Gastrocnemius medialis (tissue), 4 donors: ENCODE data around the gene CACNA1G. TPM values are rescaled to one million over a fixed set of nuclear protein-coding genes. Genes with fewer than 3 reads are reported as not detected.

Experiments
- ATAC-seq, 2 donors: fragments of 150-250 bp; one replicate each; pipeline ENCODE4 v1.9.1; 2016
- DNase-seq, 2 donors: peaks; one replicate each; pipeline ENCODE4 v3.0.0-alpha.2; 2019
- H3K27ac ChIP-seq, 4 donors: fragments of 200-600 bp; sonication (generic); 1 replicate in 1 of 4; 2 replicates in 3 of 4; pipeline ENCODE4 v1.5.1; 2016 to 2018; ENCODE audit warnings: mild to moderate bottlenecking in 2 of 4, moderate library complexity in 1 of 4
- H3K27me3 ChIP-seq, 3 donors: fragments of 200-600 bp; sonication (generic) in 2 of 3; 1 replicate in 1 of 3; 2 replicates in 2 of 3; pipeline versions ENCODE4 v1.5.1 to v1.6.0; 2016 to 2019; ENCODE audit warnings: mild to moderate bottlenecking in 1 of 3, moderate library complexity in 1 of 3
- H3K36me3 ChIP-seq, 2 donors: fragments of 200-600 bp; sonication (generic) in 1 of 2; one replicate each; pipeline ENCODE4 v1.5.1; 2017 to 2018
- H3K4me1 ChIP-seq, 2 donors: fragments of 200-600 bp; sonication (generic) in 1 of 2; one replicate each; pipeline ENCODE4 v1.5.1; 2016 to 2017; ENCODE audit warnings: mild to moderate bottlenecking in 2 of 2
- H3K4me3 ChIP-seq, 4 donors: fragments of 200-600 bp; sonication (generic) in 3 of 4; 1 replicate in 1 of 4; 2 replicates in 3 of 4; pipeline ENCODE4 v1.5.1; 2016 to 2019; ENCODE audit warnings: mild to moderate bottlenecking in 2 of 4
- H3K9me3 ChIP-seq, 3 donors: fragments of 200-600 bp; sonication (generic) in 2 of 3; 1 replicate in 1 of 3; 2 replicates in 2 of 3; pipeline ENCODE4 v1.5.1; 2016 to 2019
- POLR2A ChIP-seq, 2 donors: fragments of 450-650 bp; IDR thresholded peaks; one replicate each; pipeline ENCODE4 v1.6.1; 2017; ENCODE audit warnings: antibody characterized with exemption in 2 of 2, mild to moderate bottlenecking in 2 of 2, moderate library complexity in 2 of 2
- in situ Hi-C, 4 donors: fragments of 200-750 bp; cut with MboI; loops; one replicate each; pipeline versions ENCODE4 v1.15.0 to v1.8.0; 2017; ENCODE audit warnings: low sequenced_read_pairs in 4 of 4
- intact Hi-C: fragments of 100-400 bp; cut with DNase I; formaldehyde crosslinking; loops from one replicate; pipeline ENCODE4 v1.15.1; 2023; ENCODE audit warnings: low total_unique reads
- total RNA-seq, 4 donors: library from RNA; depleted of rRNA; stranded (reverse); fragments of >200 nt; gene quantifications; one replicate each; pipeline versions ENCODE4 v1.1.0 to v1.2.3, GENCODE V29; 2016
- TF ChIP-seq, protein P1 (sequence below), 5 experiments: fragments of 450-650 bp in 3 of 5; fragments of 200-600 bp in 2 of 5; sonication (generic) in 2 of 5; IDR thresholded peaks in 4 of 5; conservative IDR thresholded peaks in 1 of 5; 1 replicate in 4 of 5; 2 replicates in 1 of 5; pipeline ENCODE4 v1.5.1; 2016 to 2019; ENCODE audit warnings: antibody characterized with exemption in 5 of 5, mild to moderate bottlenecking in 3 of 5, moderate library complexity in 3 of 5

CACNA1G gene
- total RNA-seq, 4 donors from 2014 or later: 0.09 to 0.10 TPM; not detected in 2

DNA sequence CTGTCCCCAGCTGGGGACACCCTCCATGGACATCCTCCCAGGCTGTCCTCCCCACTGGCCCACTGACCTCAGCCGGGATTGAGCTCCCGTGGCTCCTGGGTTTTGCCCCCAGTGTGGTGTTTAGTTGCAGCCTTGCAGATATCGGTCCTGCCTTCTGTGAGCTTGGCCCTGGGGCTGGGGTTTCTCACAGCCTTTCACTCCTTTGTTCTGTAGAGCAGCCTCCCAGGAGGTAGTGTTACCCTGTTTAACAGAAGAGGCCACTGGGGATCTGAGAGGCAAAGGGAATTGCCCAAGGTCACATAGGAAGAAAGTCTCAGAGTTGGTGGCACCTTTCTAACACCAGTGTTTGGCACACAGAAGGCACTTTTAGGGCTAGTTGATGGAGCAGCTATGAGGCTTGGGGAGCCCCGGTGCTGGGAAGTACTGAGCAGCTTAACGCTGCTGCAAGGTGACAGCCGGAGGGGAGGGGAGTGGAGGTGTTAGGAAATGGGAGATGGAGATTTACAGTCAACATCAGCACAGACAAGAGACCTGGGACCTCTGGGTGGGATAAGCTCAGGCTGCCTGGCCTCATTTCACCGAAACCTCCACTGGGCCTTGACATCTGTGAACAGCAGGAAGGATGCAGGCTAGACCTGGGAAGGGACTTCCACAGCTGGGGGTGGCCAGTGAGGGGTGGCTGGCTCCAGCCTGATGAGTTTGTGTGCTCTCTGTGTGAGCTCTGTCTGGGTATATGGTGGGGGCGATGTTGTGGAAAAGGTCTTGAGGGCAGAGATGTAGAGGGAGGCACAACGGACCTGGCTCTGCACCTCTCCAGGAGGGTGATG lies 26.1 kb downstream of the CACNA1G start:
- Histone ChIP-seq H3K4me1 (peaks cover 14 to 21% of the 10 kb centered on the region in 2 donors), H3K36me3 (no peaks in the 10 kb centered on the region), H3K4me3 (no peak overlapping the region), H3K27ac (no peak overlapping the region), H3K27me3 (no peaks in the 10 kb centered on the region), H3K9me3 (no peaks in the 10 kb centered on the region)
- ATAC-seq (no peak), DNase-seq (no peak)
- in situ Hi-C loops (no loop called here), intact Hi-C loops (no loop called here)
- TF ChIP-seq, protein P1, sequence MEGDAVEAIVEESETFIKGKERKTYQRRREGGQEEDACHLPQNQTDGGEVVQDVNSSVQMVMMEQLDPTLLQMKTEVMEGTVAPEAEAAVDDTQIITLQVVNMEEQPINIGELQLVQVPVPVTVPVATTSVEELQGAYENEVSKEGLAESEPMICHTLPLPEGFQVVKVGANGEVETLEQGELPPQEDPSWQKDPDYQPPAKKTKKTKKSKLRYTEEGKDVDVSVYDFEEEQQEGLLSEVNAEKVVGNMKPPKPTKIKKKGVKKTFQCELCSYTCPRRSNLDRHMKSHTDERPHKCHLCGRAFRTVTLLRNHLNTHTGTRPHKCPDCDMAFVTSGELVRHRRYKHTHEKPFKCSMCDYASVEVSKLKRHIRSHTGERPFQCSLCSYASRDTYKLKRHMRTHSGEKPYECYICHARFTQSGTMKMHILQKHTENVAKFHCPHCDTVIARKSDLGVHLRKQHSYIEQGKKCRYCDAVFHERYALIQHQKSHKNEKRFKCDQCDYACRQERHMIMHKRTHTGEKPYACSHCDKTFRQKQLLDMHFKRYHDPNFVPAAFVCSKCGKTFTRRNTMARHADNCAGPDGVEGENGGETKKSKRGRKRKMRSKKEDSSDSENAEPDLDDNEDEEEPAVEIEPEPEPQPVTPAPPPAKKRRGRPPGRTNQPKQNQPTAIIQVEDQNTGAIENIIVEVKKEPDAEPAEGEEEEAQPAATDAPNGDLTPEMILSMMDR (IDR thresholded peaks at IDR 0.05 in 4 of 5, conservative IDR thresholded peaks at IDR 0.05 in 1 of 5): no peak
- no peak for TF ChIP-seq POLR2A (IDR thresholded peaks at IDR 0.05)

DNA sequence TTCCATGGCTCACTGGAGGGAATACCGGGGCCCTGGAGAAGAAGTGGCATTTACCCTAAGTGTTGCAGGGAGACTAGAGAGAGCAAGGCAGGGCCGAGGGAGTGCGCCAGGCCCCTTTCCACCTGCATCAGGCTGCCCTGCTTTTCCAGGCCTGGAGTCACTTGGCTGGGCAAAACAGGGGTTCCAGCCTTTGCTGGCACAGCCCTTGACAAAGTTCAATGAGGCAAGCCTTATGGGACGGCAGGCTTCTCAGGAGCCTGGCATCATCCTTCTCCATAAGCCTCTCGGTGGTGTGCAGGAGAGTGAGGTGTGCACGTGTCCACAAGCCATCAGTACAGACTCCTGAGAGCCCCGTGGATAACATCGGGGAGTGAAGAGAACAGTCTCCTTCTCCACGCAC lies 27.1 kb downstream of the CACNA1G start:
- no peak for ATAC-seq
- peaks cover 14 to 16% of the 10 kb centered on the region in 2 donors for H3K4me1 ChIP-seq

DNA sequence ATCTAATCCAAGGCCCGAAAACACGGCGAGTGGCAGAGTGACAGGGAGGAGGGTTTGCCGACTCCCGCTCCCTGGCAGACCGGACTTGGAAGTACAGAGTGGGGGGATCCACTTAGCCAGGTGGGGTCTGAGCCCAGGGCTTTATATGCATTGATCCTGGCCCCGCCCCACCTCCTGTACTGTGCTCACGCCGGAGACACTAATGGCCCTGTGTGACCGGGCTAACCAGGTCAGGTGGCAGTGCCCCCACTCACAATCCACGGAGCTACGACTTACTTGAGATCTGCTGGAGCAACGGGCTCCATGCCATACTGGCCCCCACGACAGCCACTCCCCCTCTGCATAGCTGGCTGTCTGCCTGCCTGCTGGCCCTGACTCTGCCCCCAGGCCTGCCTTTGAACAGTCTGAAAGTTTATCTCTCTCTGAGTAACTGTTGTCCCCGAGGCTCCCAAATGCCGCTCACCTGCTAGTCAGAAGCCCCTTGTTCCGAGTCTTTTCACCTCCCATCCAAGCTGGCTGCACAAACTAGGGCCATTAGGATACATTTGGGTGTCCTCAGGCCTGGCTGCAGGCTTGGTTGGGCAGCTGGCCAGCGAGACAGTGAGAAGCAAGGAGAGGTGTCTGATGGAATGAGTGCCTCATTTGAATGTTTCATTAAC lies 28.0 kb downstream of the CACNA1G start:
- no peaks in the 10 kb centered on the region for H3K27me3 ChIP-seq
- no peak overlapping the region for H3K4me3 ChIP-seq
- no peak overlapping the region for H3K27ac ChIP-seq
- in situ Hi-C loops: no loop called here
- TF ChIP-seq, protein P1 (IDR thresholded peaks at IDR 0.05 in 4 of 5, conservative IDR thresholded peaks at IDR 0.05 in 1 of 5): no peak
- TF ChIP-seq POLR2A (IDR thresholded peaks at IDR 0.05): no peak
- H3K9me3 ChIP-seq: no peaks in the 10 kb centered on the region
- DNase-seq: no peak
- no peaks in the 10 kb centered on the region for H3K36me3 ChIP-seq
- intact Hi-C loops: no loop called here
- ATAC-seq: no peak
- peaks cover 8 to 14% of the 10 kb centered on the region in 2 donors for H3K4me1 ChIP-seq

More for the DNA sequence above, 27.1 kb downstream of the CACNA1G start:
- Histone ChIP-seq H3K27me3 (no peaks in the 10 kb centered on the region), H3K36me3 (no peaks in the 10 kb centered on the region), H3K4me3 (no peak overlapping the region), H3K9me3 (no peaks in the 10 kb centered on the region), H3K27ac (no peak overlapping the region)
- no peak for DNase-seq
- no peak for TF ChIP-seq POLR2A (IDR thresholded peaks at IDR 0.05)
- in situ Hi-C loops (no loop called here), intact Hi-C loops (no loop called here)

DNA sequence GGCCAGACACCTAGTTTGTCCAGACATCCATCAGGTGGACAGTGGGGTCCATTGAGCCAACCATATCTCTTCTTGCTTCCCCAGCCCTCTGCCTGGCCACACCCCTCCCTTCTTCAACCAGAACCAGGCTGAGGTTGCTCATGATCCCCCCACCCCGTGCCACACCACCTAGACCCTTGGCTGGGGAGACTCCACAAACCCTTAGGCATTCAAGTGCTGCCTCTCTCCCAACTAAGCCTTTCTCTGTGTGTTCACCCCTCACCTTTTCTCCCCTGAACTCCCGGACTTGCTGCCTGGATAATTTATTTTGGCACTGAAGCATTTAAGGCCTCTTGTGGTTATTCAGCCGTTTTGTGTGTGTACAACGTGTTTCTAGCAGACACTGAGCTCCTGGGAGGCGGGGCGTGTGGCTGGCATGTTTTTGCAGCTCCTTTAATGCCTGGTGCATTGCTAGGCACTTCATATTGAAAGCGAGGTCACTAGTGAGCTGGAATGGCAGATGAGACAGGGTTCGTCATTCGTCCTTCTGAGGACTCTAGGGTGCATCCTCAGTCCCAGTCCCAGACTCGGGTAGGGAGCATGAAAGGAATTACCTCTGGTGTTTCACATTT lies 28.7 kb downstream of the CACNA1G start:
- no peak for TF ChIP-seq POLR2A (IDR thresholded peaks at IDR 0.05)
- TF ChIP-seq, protein P1 (IDR thresholded peaks at IDR 0.05 in 4 of 5, conservative IDR thresholded peaks at IDR 0.05 in 1 of 5): no peak
- in situ Hi-C loops: no loop called here

More for the DNA sequence above, 28.7 kb downstream of the CACNA1G start:
- Histone ChIP-seq H3K27me3 (no peaks in the 10 kb centered on the region), H3K9me3 (no peaks in the 10 kb centered on the region), H3K4me1 (peaks cover 8 to 14% of the 10 kb centered on the region in 2 donors), H3K27ac (no peak overlapping the region), H3K36me3 (no peaks in the 10 kb centered on the region), H3K4me3 (no peak overlapping the region)
- ATAC-seq (no peak), DNase-seq (no peak)
- intact Hi-C loops: no loop called here
